HL-60 (cell line): ENCODE data around the gene CPSF4.

Experiments used
- CTCF ChIP-seq: IDR thresholded peaks from one replicate; pipeline ENCODE4 v1.5.1; 2011; ENCODE audit warnings: low read length, control low read depth, inconsistent platforms; ENCODE audit not compliant: insufficient read depth
- POLR2AphosphoS5 ChIP-seq: IDR thresholded peaks from 2 replicates; pipeline ENCODE4 v1.6.1; 2012; ENCODE audit warnings: low read depth

DNA sequence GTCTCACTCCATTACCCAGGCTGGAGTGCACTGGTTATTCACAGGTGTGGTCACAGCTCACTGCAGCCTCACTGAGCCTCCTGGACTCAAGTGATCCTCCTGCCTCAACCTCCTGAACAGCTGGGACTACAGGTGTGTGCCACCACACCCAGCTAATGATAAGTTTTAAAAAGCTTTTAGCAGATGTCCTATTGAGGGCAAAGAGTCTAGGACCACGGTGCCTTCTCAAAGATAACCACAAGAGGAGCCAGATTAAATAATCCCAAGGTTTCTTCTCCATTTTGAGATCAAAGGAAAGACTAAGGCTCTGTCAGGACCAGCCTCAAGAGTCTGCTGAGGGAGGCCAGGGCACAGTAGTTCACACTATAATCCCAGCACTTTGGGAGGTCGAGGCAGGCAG lies 22.5 kb downstream of the CPSF4 start:
- no peak for TF ChIP-seq CTCF
- no peak for TF ChIP-seq POLR2AphosphoS5
